ENCODE measurements around the gene RPH3AL.

Gene RPH3AL

GRCh38 chr17:352421-353212 lies at the start of gene RPH3AL (continued):
- TF ChIP-seq MZF1 (tag by site-specific recombination; IDR thresholded peaks at IDR 0.05; ENCODE audit: borderline replicate concordance) (no peak), ZNF239 (tag by site-specific recombination; IDR thresholded peaks at IDR 0.05) (no peak), RBAK (tag by site-specific recombination; IDR thresholded peaks at IDR 0.05) (no peak), ZNF747 (tag by site-specific recombination; IDR thresholded peaks at IDR 0.05) (no peak), ZBTB11 (tag by site-specific recombination; conservative IDR thresholded peaks at IDR 0.05; ENCODE audit: low read depth) (peak; percentile 32), ZNF19 (tag by site-specific recombination; IDR thresholded peaks at IDR 0.05; ENCODE audit: low read depth) (no peak), EGR2 (tag by site-specific recombination; IDR thresholded peaks at IDR 0.05; ENCODE audit: low read depth) (no peak), ZNF324 (tag by site-specific recombination; IDR thresholded peaks at IDR 0.05) (no peak), AEBP2 (tag by site-specific recombination; IDR thresholded peaks at IDR 0.05; ENCODE audit: borderline replicate concordance) (no peak), KLF7 (tag by site-specific recombination; IDR thresholded peaks at IDR 0.05; ENCODE audit: borderline replicate concordance) (peak; percentile 64; the same call in 1 of the 2 replicates), KLF17 (tag by site-specific recombination; IDR thresholded peaks at IDR 0.05) (peak; percentile 58; the same call in 1 of the 2 replicates), ZNF639 (tag by site-specific recombination; IDR thresholded peaks at IDR 0.05) (peak; percentile 38; the same call in 1 of the 2 replicates), ZFP69B (tag by site-specific recombination; IDR thresholded peaks at IDR 0.05) (peak; percentile 100), WT1 (tag by site-specific recombination; IDR thresholded peaks at IDR 0.05) (0 out of 2 replicates have a peak, but pooled peaks have one; percentile 24), BCL6B (tag by site-specific recombination; IDR thresholded peaks at IDR 0.05) (no peak), PRDM10 (tag by site-specific recombination; IDR thresholded peaks at IDR 0.05) (no peak), PRDM4 (tag by site-specific recombination; IDR thresholded peaks at IDR 0.05) (no peak), ZNF132 (tag by site-specific recombination; IDR thresholded peaks at IDR 0.05; ENCODE audit: borderline replicate concordance) (no peak), ZBTB20 (tag by site-specific recombination; IDR thresholded peaks at IDR 0.05) (peak; percentile 55; the same call in 1 of the 2 replicates), ZNF341 (tag by site-specific recombination; IDR thresholded peaks at IDR 0.05; ENCODE audit: low read depth) (peak; percentile 82), ZNF138 (tag by site-specific recombination; IDR thresholded peaks at IDR 0.05; ENCODE audit: borderline replicate concordance) (no peak), ZBTB48 (tag by site-specific recombination; IDR thresholded peaks at IDR 0.05) (no peak)
